ENCODE measurements around the gene PEX19. TPM values are rescaled to one million over a fixed set of nuclear protein-coding genes. Genes with fewer than 3 reads are reported as not detected.

PEX19 gene
- polyA plus RNA-seq, 2 of the 4 experiments (the other 2 are of a cell fraction), result 25.1 to 56.7 TPM

DNA sequence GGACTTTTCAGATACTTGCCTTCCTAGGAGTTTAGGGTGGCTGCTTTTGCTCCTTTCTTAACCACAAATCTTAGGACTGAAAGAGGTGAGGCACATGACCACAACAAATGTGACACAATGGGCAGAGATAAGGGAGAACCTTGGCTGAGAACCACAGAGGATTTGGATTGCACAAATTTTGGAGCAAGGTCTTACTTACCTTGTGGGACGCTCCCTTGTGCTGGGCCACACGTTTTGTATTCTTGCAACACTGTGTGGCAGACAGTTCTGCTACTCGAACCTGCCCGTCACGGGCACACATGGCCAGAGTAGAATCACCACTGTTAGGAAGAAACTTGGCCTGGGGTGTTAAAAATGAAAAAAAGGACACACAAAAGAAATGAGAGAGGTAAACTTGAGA lies 46.5 kb downstream of the PEX19 start:
- H3K9me3 ChIP-seq, result no peaks in the 10 kb centered on the region
- TF ChIP-seq MYC (IDR thresholded peaks at IDR 0.05; ENCODE audit: borderline replicate concordance, low read length) (no peak), SREBF2 (IDR thresholded peaks at IDR 0.05) (no peak), HOXA7 (CRISPR knock-in tag; IDR thresholded peaks at IDR 0.05) (no peak)
- TF ChIP-seq, protein P1, sequence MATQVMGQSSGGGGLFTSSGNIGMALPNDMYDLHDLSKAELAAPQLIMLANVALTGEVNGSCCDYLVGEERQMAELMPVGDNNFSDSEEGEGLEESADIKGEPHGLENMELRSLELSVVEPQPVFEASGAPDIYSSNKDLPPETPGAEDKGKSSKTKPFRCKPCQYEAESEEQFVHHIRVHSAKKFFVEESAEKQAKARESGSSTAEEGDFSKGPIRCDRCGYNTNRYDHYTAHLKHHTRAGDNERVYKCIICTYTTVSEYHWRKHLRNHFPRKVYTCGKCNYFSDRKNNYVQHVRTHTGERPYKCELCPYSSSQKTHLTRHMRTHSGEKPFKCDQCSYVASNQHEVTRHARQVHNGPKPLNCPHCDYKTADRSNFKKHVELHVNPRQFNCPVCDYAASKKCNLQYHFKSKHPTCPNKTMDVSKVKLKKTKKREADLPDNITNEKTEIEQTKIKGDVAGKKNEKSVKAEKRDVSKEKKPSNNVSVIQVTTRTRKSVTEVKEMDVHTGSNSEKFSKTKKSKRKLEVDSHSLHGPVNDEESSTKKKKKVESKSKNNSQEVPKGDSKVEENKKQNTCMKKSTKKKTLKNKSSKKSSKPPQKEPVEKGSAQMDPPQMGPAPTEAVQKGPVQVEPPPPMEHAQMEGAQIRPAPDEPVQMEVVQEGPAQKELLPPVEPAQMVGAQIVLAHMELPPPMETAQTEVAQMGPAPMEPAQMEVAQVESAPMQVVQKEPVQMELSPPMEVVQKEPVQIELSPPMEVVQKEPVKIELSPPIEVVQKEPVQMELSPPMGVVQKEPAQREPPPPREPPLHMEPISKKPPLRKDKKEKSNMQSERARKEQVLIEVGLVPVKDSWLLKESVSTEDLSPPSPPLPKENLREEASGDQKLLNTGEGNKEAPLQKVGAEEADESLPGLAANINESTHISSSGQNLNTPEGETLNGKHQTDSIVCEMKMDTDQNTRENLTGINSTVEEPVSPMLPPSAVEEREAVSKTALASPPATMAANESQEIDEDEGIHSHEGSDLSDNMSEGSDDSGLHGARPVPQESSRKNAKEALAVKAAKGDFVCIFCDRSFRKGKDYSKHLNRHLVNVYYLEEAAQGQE (IDR thresholded peaks at IDR 0.05), result no peak
- ATAC-seq (no peak), FAIRE-seq (no peak), DNase-seq (ENCODE audit: low read depth in 1 of 2, low spot score in 1 of 2) (no peak)
- H3K4me1 ChIP-seq, result no peaks in the 10 kb centered on the region
- ChIA-PET CTCF (interaction anchor here (0.5 to 5.7 kb wide), 10 partner anchors 10 to 192 kb away, joined by 3 to 60 read pairs (median 5); no protein-coding TSS in a partner anchor), POLR2A (no interaction called here)
- H3K4me3 ChIP-seq, result no peak overlapping the region
- no peak overlapping the region for H3K27ac ChIP-seq
- no peak overlapping the region for H3K4me2 ChIP-seq
- 85% methylated on average over 5 of the region's 5 CpGs for WGBS (ENCODE audit: missing lambda C conversion rate)

DNA sequence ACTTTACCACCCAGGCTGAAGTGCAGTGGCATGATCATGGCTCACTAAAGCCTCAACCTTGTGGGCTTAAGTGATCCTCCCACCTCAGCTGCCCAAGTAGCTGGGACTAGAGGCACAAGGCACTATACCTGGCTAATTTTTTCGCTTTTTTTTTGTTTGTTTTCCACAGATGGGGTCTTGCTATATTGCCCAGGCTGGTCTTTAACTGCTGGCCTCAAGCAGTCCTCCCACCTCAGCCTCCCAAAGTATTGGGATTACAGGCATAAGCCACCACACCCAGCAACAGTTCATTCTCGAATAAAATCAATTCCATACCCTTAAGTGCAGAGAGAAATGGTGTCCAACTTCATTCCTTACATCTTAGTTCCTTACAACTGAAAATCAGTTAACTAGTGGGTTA lies 47.4 kb downstream of the PEX19 start:
- DNase-seq (ENCODE audit: low read depth in 1 of 2, low spot score in 1 of 2) (no peak), FAIRE-seq (no peak), ATAC-seq (no peak)
- ChIA-PET CTCF (interaction anchor here (0.9 to 5.4 kb wide), 4 partner anchors 14 to 54 kb away, joined by 3 to 24 read pairs (median 5); no protein-coding TSS in a partner anchor), POLR2A (no interaction called here)
- Histone ChIP-seq H3K27ac (no peak overlapping the region), H3K4me2 (no peak overlapping the region), H3K9me3 (no peaks in the 10 kb centered on the region), H3K4me1 (no peaks in the 10 kb centered on the region), H3K4me3 (no peak overlapping the region)
- TF ChIP-seq RARB (CRISPR knock-in tag; IDR thresholded peaks at IDR 0.05) (no peak), BHLHE40 (IDR thresholded peaks at IDR 0.05; ENCODE audit: low read depth, low read length) (no peak), ESRRA (IDR thresholded peaks at IDR 0.05; ENCODE audit: borderline replicate concordance, low read length) (no peak)
- WGBS (ENCODE audit: missing lambda C conversion rate), result 90% methylated on average over 2 of the region's 2 CpGs

GRCh38 chr1:160236806-160237205 lies 48.1 kb downstream of the PEX19 start:
- no peak overlapping the region for H3K27ac ChIP-seq
- ATAC-seq (no peak), DNase-seq (ENCODE audit: low read depth in 1 of 2, low spot score in 1 of 2) (no peak), FAIRE-seq (no peak)
- WGBS (ENCODE audit: missing lambda C conversion rate), result 90% methylated on average over 5 of the region's 5 CpGs
- no peaks in the 10 kb centered on the region for H3K4me1 ChIP-seq
- CTCF ChIA-PET, result interaction anchor here (5.4 kb wide), 1 partner anchor 16 kb away, joined by 24 read pairs; no protein-coding TSS in a partner anchor
- TF ChIP-seq MAFK (IDR thresholded peaks at IDR 0.05; ENCODE audit: partially characterized antibody) (no peak), RFX5 (IDR thresholded peaks at IDR 0.05) (no peak), TFCP2L1 (CRISPR knock-in tag; IDR thresholded peaks at IDR 0.05) (no peak), SREBF2 (IDR thresholded peaks at IDR 0.05) (no peak)
- TF ChIP-seq, protein P1 (IDR thresholded peaks at IDR 0.05), result no peak
- no peak overlapping the region for H3K4me3 ChIP-seq
- POLR2A ChIA-PET, result no interaction called here
- no peak overlapping the region for H3K4me2 ChIP-seq
- H3K9me3 ChIP-seq, result no peaks in the 10 kb centered on the region

DNA sequence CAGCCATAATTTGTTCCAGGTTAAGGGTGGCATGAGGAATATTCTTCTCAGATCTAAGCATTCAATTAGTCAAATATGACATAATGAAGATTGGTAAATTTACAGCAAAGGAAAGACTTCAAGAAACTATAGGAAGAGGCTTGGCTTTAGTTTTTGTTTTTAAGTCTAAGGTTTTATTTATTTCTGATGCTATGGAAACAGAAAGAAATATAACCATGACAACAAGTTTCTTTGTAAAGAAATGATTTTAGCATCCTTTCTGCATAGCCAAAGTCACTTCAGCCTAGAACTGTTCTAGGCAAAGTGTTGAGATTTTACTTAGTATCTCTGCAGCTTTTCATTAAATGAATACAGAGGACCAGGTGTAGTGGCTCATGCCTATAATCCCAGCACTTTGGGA lies 52.0 kb downstream of the PEX19 start:
- no peak overlapping the region for H3K4me3 ChIP-seq
- no peaks in the 10 kb centered on the region for H3K4me1 ChIP-seq
- TF ChIP-seq FOSB (CRISPR knock-in tag; IDR thresholded peaks at IDR 0.05) (no peak), JUN (IDR thresholded peaks at IDR 0.05) (no peak), HDAC2 (IDR thresholded peaks at IDR 0.05) (no peak)
- ChIA-PET POLR2A (no interaction called here), CTCF (interaction anchor here (0.6 to 5.4 kb wide), 9 partner anchors 9 to 132 kb away, joined by 3 to 24 read pairs (median 5); no protein-coding TSS in a partner anchor)
- no peak for FAIRE-seq
- H3K27ac ChIP-seq, result no peak overlapping the region
- H3K9me3 ChIP-seq, result no peaks in the 10 kb centered on the region
- no peak overlapping the region for H3K4me2 ChIP-seq
- DNase-seq (ENCODE audit: low read depth in 1 of 2, low spot score in 1 of 2), result no peak
- ATAC-seq, result no peak
